Vagina (tissue), 2 donors: ENCODE results near the gene NARS2.

Experiments
- CTCF ChIP-seq, 3 experiments: fragments of 450-650 bp in 2 of 3; fragments of 200-600 bp in 1 of 3; sonication (generic) in 1 of 3; IDR thresholded peaks; one replicate each; pipeline ENCODE4 v1.5.1; 2017 to 2019; ENCODE audit warnings: antibody characterized with exemption in 3 of 3, mild to moderate bottlenecking in 2 of 3, moderate library complexity in 2 of 3
- POLR2A ChIP-seq, 2 donors: fragments of 450-650 bp; IDR thresholded peaks; one replicate each; pipeline ENCODE4 v1.6.1; 2017; ENCODE audit warnings: antibody characterized with exemption in 2 of 2, mild to moderate bottlenecking in 2 of 2, moderate library complexity in 2 of 2
- POLR2AphosphoS5 ChIP-seq, 2 donors: sonication (generic); formaldehyde crosslinking; IDR thresholded peaks; one replicate each; pipeline ENCODE4 v1.9.0; 2017; ENCODE audit warnings: antibody characterized with exemption in 2 of 2, mild to moderate bottlenecking in 2 of 2, low read depth in 1 of 2; ENCODE audit not compliant: insufficient read depth in 1 of 2

- TF ChIP-seq CTCF (IDR thresholded peaks at IDR 0.05) (no peak), POLR2A (IDR thresholded peaks at IDR 0.05) (no peak), POLR2AphosphoS5 (IDR thresholded peaks at IDR 0.05; ENCODE audit: insufficient read depth in 1 of 2, low read depth in 1 of 2) (no peak)
These were observed 168.0 kb downstream of the NARS2 start for GRCh38 chr11:78406568-78407196.
